Kidney (tissue), 14 donors: ENCODE measurements around the gene ZNF652. TPM values are rescaled to one million over a fixed set of nuclear protein-coding genes. Genes with fewer than 3 reads are reported as not detected.
"Not testable (repeated sequence)": the region's sequence is repeated elsewhere in the genome, so short reads cannot be mapped to it uniquely, and the experiment has no call there.

Source experiments
- DNase-seq, 5 donors: peaks; one replicate each; pipeline ENCODE4 v3.0.0-alpha.2; 2013 to 2020
- FAIRE-seq: peaks from 2 replicates; lab custom pipeline; 2012; peaks lifted over from hg19 to GRCh38; lab: Jason Lieb, UNC
- H3K27ac ChIP-seq, 2 donors: one replicate each; pipeline ENCODE4 v1.7.0; 2013; ENCODE audit warnings: low read depth in 2 of 2, low read length in 2 of 2, inconsistent platforms in 1 of 2
- H3K27me3 ChIP-seq: one replicate; pipeline ENCODE4 v1.7.1; 2013; ENCODE audit warnings: low read length, inconsistent platforms; ENCODE audit not compliant: control insufficient read depth, insufficient read depth
- H3K36me3 ChIP-seq, 3 donors: one replicate each; pipeline versions ENCODE4 v1.7.0 to v1.7.1; 2013; ENCODE audit warnings: low read length in 3 of 3, control low read depth in 1 of 3, inconsistent platforms in 1 of 3; ENCODE audit not compliant: insufficient read depth in 3 of 3, control insufficient read depth in 2 of 3
- H3K4me1 ChIP-seq, 3 donors: one replicate each; pipeline versions ENCODE4 v1.7.0 to v1.7.1; 2013; ENCODE audit warnings: low read length in 3 of 3, inconsistent platforms in 1 of 3, low read depth in 1 of 3; ENCODE audit not compliant: control insufficient read depth in 2 of 3, insufficient read depth in 2 of 3
- H3K4me3 ChIP-seq, 3 donors: one replicate each; pipeline versions ENCODE4 v1.7.0 to v1.8.1; 2013; ENCODE audit warnings: low read length in 3 of 3, control low read depth in 1 of 3, inconsistent platforms in 1 of 3
- H3K9ac ChIP-seq, 3 donors: one replicate each; pipeline versions ENCODE4 v1.7.0 to v1.7.1; 2013; ENCODE audit warnings: low read length in 3 of 3, control low read depth in 1 of 3, inconsistent platforms in 1 of 3
- H3K9me3 ChIP-seq, 3 donors: one replicate each; pipeline versions ENCODE4 v1.7.0 to v1.7.1; 2013; ENCODE audit warnings: low read length in 3 of 3, control low read depth in 1 of 3, inconsistent platforms in 1 of 3; ENCODE audit not compliant: control insufficient read depth in 2 of 3, insufficient read depth in 1 of 3
- CTCF ChIP-seq: IDR thresholded peaks from 3 replicates; pipeline ENCODE4 v1.5.1; 2012; ENCODE audit warnings: mild to moderate bottlenecking, moderate library complexity, borderline replicate concordance; ENCODE audit not compliant: insufficient read depth; ENCODE audit errors: extremely low read depth
- intact Hi-C: fragments of 100-400 bp; cut with DNase I; formaldehyde crosslinking; loops from one replicate; pipeline ENCODE4 v1.11.1; 2022
- polyA plus RNA-seq: library from polyadenylated mRNA; stranded (reverse); fragments of 350-450 nt; fragmentation: Illumina TruSeq; extraction: RNeasy Lipid Tissue Mini Kit (QIAGEN cat#74804); gene quantifications from one replicate; pipeline ENCODE4 v1.2.3, GENCODE V29; 2014; ENCODE audit warnings: low read depth, low replicate concordance; ENCODE audit not compliant: insufficient read depth
- total RNA-seq: library from RNA; stranded (reverse); fragmentation: NEBNext Ultra II Directional; extraction: Animal tissue kit (Norgen Biotek cat#: 25700); gene quantifications from one replicate; pipeline ENCODE4 v1.2.1, GENCODE V29; 2021
- donor health status: control.
- donor health status: control.
- donor health status: control.
- donor health status: control.
- donor health status: control.
- donor health status: DM: yes; HTN: yes; CAD: no.
- donor health status: Normal renal cell carcinoma (clear cell type).

Gene ZNF652
- total and polyA plus RNA-seq, 2 donors from 2014 or later = 30.1 to 49.0 TPM

GRCh38 chr17:49288388-49288787 lies 73.7 kb downstream of the ZNF652 start:
- no peaks in the 10 kb centered on the region for H3K9me3 ChIP-seq
- H3K4me1 ChIP-seq = no peaks in the 10 kb centered on the region
- H3K36me3 ChIP-seq = no peaks in the 10 kb centered on the region
- DNase-seq (no peak), FAIRE-seq (no peak)
- no peaks in the 10 kb centered on the region for H3K27me3 ChIP-seq
- intact Hi-C loops = no loop called here
- no peak overlapping the region for H3K27ac ChIP-seq
- H3K4me3 ChIP-seq = no peak overlapping the region
- no peak for TF ChIP-seq CTCF
- H3K9ac ChIP-seq = no peak overlapping the region

- TF ChIP-seq CTCF = no peak
- no peaks in the 10 kb centered on the region for H3K27me3 ChIP-seq
- no peaks in the 10 kb centered on the region for H3K4me1 ChIP-seq
- no peaks in the 10 kb centered on the region for H3K9me3 ChIP-seq
- DNase-seq (no peak), FAIRE-seq (no peak)
- intact Hi-C loops = no loop called here
- H3K27ac ChIP-seq = no peak overlapping the region
- no peak overlapping the region for H3K9ac ChIP-seq
- H3K36me3 ChIP-seq = no peaks in the 10 kb centered on the region
- no peak overlapping the region for H3K4me3 ChIP-seq
Observed at GRCh38 chr17:49287481-49287880, 74.6 kb downstream of the ZNF652 start.

- FAIRE-seq, H3K4me3 ChIP-seq, H3K27ac ChIP-seq, H3K4me1 ChIP-seq, H3K27me3 ChIP-seq, H3K36me3 ChIP-seq, intact Hi-C loops, H3K9me3 ChIP-seq, H3K9ac ChIP-seq, DNase-seq: not testable (repeated sequence)
Observed at GRCh38 chr17:49286261-49286973, 75.6 kb downstream of the ZNF652 start.

- DNase-seq = no peak
Observed at GRCh38 chr17:49285716-49286115, 76.3 kb downstream of the ZNF652 start.

More at GRCh38 chr17:49285716-49286115, 76.3 kb downstream of the ZNF652 start:
- Histone ChIP-seq H3K27me3 (no peaks in the 10 kb centered on the region), H3K36me3 (no peaks in the 10 kb centered on the region), H3K4me3 (no peak overlapping the region), H3K27ac (no peak overlapping the region), H3K9me3 (no peaks in the 10 kb centered on the region), H3K4me1 (no peaks in the 10 kb centered on the region), H3K9ac (no peak overlapping the region)
- no peak for TF ChIP-seq CTCF
- intact Hi-C loops = no loop called here
- no peak for FAIRE-seq
